ENCODE measurements around the gene ASS1. TPM values are rescaled to one million over a fixed set of nuclear protein-coding genes. Genes with fewer than 3 reads are reported as not detected.
A peak's percentile ranks its signal among the peaks of the same experiment; 100 is the strongest.

ASS1 gene
- total RNA-seq, 1 experiment from 2014 or later, result 299 TPM

- Mint-ChIP-seq H3K9me3 (ENCODE audit: unreplicated experiment) (no peaks in the 10 kb centered on the region), H3K4me3 (ENCODE audit: unreplicated experiment) (no peak overlapping the region), H3K27me3 (ENCODE audit: insufficient read depth, unreplicated experiment) (no peaks in the 10 kb centered on the region), H3K4me1 (ENCODE audit: insufficient read depth, unreplicated experiment) (no peaks in the 10 kb centered on the region), H3K36me3 (ENCODE audit: insufficient read depth, unreplicated experiment) (peaks cover 27% of the 10 kb centered on the region), H3K27ac (ENCODE audit: low read depth, unreplicated experiment) (no peak overlapping the region)
- no TSS peak for BruUV-seq (replicated peaks)
- TF ChIP-seq CTCF (IDR thresholded peaks at IDR 0.05; ENCODE audit: unreplicated experiment), result no peak
- intact Hi-C loops (cut with micrococcal nuclease), result no loop called here
- no peak for DNase-seq (ENCODE audit: unreplicated experiment)
- ChIA-PET CTCF (interaction anchor here (1.0 to 10.9 kb wide), 2 partner anchors 53 to 225 kb away, joined by 3 to 80 read pairs; no protein-coding TSS in a partner anchor), POLR2A (no interaction called here)
Measured at GRCh38 chr9:130458027-130458803, 13.5 kb downstream of the ASS1 start.

GRCh38 chr9:130458804-130459067, 14.0 kb downstream of the ASS1 start:
- BruUV-seq (replicated peaks), result no TSS peak
- DNase-seq (ENCODE audit: unreplicated experiment), result no peak
- Mint-ChIP-seq H3K9me3 (ENCODE audit: unreplicated experiment) (no peaks in the 10 kb centered on the region), H3K27me3 (ENCODE audit: insufficient read depth, unreplicated experiment) (no peaks in the 10 kb centered on the region), H3K4me3 (ENCODE audit: unreplicated experiment) (no peak overlapping the region), H3K36me3 (ENCODE audit: insufficient read depth, unreplicated experiment) (peaks cover 27% of the 10 kb centered on the region), H3K4me1 (ENCODE audit: insufficient read depth, unreplicated experiment) (no peaks in the 10 kb centered on the region), H3K27ac (ENCODE audit: low read depth, unreplicated experiment) (peak overlapping the region; percentile 64)
- intact Hi-C loops (cut with micrococcal nuclease), result no loop called here
- no peak for TF ChIP-seq CTCF (IDR thresholded peaks at IDR 0.05; ENCODE audit: unreplicated experiment)
- CTCF ChIA-PET, result interaction anchor here (0.9 to 10.9 kb wide), 3 partner anchors 11 to 225 kb away, joined by 3 to 80 read pairs (median 4); no protein-coding TSS in a partner anchor
- POLR2A ChIA-PET, result no interaction called here

GRCh38 chr9:130459151-130459550, 14.4 kb downstream of the ASS1 start:
- DNase-seq (ENCODE audit: unreplicated experiment), result no peak
- intact Hi-C loops (cut with micrococcal nuclease), result no loop called here
- BruUV-seq (replicated peaks), result no TSS peak
- Mint-ChIP-seq H3K36me3 (ENCODE audit: insufficient read depth, unreplicated experiment) (peaks cover 27% of the 10 kb centered on the region), H3K27me3 (ENCODE audit: insufficient read depth, unreplicated experiment) (no peaks in the 10 kb centered on the region), H3K9me3 (ENCODE audit: unreplicated experiment) (no peaks in the 10 kb centered on the region), H3K4me1 (ENCODE audit: insufficient read depth, unreplicated experiment) (no peaks in the 10 kb centered on the region), H3K27ac (ENCODE audit: low read depth, unreplicated experiment) (peak overlapping the region; percentile 64), H3K4me3 (ENCODE audit: unreplicated experiment) (no peak overlapping the region)
- POLR2A ChIA-PET, result interaction anchor here (1.7 kb wide), 1 partner anchor 223 kb away, joined by 5 read pairs; no protein-coding TSS in a partner anchor
- CTCF ChIA-PET, result interaction anchor here (0.9 to 10.9 kb wide), 4 partner anchors 11 to 224 kb away, joined by 3 to 80 read pairs (median 8); no protein-coding TSS in a partner anchor
- TF ChIP-seq CTCF (IDR thresholded peaks at IDR 0.05; ENCODE audit: unreplicated experiment), result no peak

- ChIA-PET POLR2A (interaction anchor here (1.1 to 1.7 kb wide), 4 partner anchors 8 to 233 kb away, joined by 3 to 5 read pairs (median 4); partner anchors contain the start of gene EXOSC2), CTCF (interaction anchor here (0.6 to 10.9 kb wide), 17 partner anchors 10 to 623 kb away, joined by 3 to 80 read pairs (median 3); partner anchors contain the start of gene FUBP3)
- H3K36me3 Mint-ChIP-seq (ENCODE audit: insufficient read depth, unreplicated experiment), result peaks cover 34% of the 10 kb centered on the region
- no peaks in the 10 kb centered on the region for H3K27me3 Mint-ChIP-seq (ENCODE audit: insufficient read depth, unreplicated experiment)
- BruUV-seq (replicated peaks), result no TSS peak
- intact Hi-C loops (cut with micrococcal nuclease), result no loop called here
- H3K4me1 Mint-ChIP-seq (ENCODE audit: insufficient read depth, unreplicated experiment), result no peaks in the 10 kb centered on the region
- H3K4me3 Mint-ChIP-seq (ENCODE audit: unreplicated experiment), result no peak overlapping the region
- DNase-seq (ENCODE audit: unreplicated experiment), result no peak
- no peak for TF ChIP-seq CTCF (IDR thresholded peaks at IDR 0.05; ENCODE audit: unreplicated experiment)
- no peaks in the 10 kb centered on the region for H3K9me3 Mint-ChIP-seq (ENCODE audit: unreplicated experiment)
- H3K27ac Mint-ChIP-seq (ENCODE audit: low read depth, unreplicated experiment), result no peak overlapping the region
Measured at GRCh38 chr9:130459941-130460669, 15.3 kb downstream of the ASS1 start.

All from MCF 10A (cell line).